ENCODE results near the gene IFNGR2.

IFNGR2 gene

GRCh38 chr21:33427051-33427450 is 23.8 kb downstream of the IFNGR2 start:
- no peak for TF ChIP-seq CTCF (IDR thresholded peaks at IDR 0.05)

GRCh38 chr21:33428669-33429068 is 25.5 kb downstream of the IFNGR2 start:
- no peak for TF ChIP-seq CTCF (IDR thresholded peaks at IDR 0.05)

GRCh38 chr21:33430858-33431257 is 27.6 kb downstream of the IFNGR2 start:
- no peak for TF ChIP-seq CTCF (IDR thresholded peaks at IDR 0.05)

- TF ChIP-seq CTCF (IDR thresholded peaks at IDR 0.05): no peak
These were observed 29.3 kb downstream of the IFNGR2 start for GRCh38 chr21:33432496-33432895.

- no peak for TF ChIP-seq CTCF (IDR thresholded peaks at IDR 0.05)
These were observed 29.8 kb downstream of the IFNGR2 start for GRCh38 chr21:33433001-33433400.

- no peak for TF ChIP-seq CTCF (IDR thresholded peaks at IDR 0.05)
These were observed 30.4 kb downstream of the IFNGR2 start for GRCh38 chr21:33433425-33434114.

GRCh38 chr21:33434770-33435360 is 31.7 kb downstream of the IFNGR2 start:
- TF ChIP-seq CTCF (IDR thresholded peaks at IDR 0.05): no peak

All from LNCAP (cell line).